ENCODE data around the gene IQCE.

DNA sequence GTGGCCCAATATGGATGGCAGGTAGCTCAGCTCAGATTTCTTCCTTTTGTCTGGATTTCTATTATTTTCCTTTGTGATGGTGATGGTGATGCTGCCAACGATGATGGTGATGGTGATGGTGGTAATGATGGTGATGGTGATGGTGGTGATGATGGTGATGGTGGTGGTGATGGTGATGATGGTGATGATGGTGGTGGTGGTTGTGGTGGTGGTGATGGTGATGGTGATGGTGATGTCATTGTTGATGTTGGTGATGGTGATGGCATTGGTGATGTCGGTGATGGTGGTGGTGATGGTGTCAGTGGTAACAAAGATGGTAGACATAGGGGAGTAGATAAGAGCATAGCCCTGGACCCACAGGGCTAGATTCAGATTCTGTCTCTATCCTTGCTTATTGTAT lies 98.4 kb downstream of the IQCE start:
- no peak for TF ChIP-seq EZH2 (IDR thresholded peaks at IDR 0.05; ENCODE audit: borderline replicate concordance, low read length)
- TF ChIP-seq, protein P1, sequence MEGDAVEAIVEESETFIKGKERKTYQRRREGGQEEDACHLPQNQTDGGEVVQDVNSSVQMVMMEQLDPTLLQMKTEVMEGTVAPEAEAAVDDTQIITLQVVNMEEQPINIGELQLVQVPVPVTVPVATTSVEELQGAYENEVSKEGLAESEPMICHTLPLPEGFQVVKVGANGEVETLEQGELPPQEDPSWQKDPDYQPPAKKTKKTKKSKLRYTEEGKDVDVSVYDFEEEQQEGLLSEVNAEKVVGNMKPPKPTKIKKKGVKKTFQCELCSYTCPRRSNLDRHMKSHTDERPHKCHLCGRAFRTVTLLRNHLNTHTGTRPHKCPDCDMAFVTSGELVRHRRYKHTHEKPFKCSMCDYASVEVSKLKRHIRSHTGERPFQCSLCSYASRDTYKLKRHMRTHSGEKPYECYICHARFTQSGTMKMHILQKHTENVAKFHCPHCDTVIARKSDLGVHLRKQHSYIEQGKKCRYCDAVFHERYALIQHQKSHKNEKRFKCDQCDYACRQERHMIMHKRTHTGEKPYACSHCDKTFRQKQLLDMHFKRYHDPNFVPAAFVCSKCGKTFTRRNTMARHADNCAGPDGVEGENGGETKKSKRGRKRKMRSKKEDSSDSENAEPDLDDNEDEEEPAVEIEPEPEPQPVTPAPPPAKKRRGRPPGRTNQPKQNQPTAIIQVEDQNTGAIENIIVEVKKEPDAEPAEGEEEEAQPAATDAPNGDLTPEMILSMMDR (IDR thresholded peaks at IDR 0.05; ENCODE audit: low read length), result no peak
